Endothelial cell (in vitro differentiated cells): ENCODE measurements around the gene CREBRF. TPM values are rescaled to one million over a fixed set of nuclear protein-coding genes. Genes with fewer than 3 reads are reported as not detected.
"Not testable (repeated sequence)": the region's sequence is repeated elsewhere in the genome, so short reads cannot be mapped to it uniquely, and the experiment has no call there.

Source experiments
- DNase-seq: peaks from one replicate; pipeline ENCODE4 v3.0.0; 2021; ENCODE audit warnings: low spot score
- H3K27ac Mint-ChIP-seq: one replicate; pipeline ENCODE4 v1.8.0; 2021; ENCODE audit warnings: mixed read lengths, inconsistent platforms; ENCODE audit not compliant: unreplicated experiment
- H3K27me3 Mint-ChIP-seq: one replicate; pipeline ENCODE4 v1.8.0; 2021; ENCODE audit warnings: mild to moderate bottlenecking, moderate library complexity, mixed read lengths, inconsistent platforms; ENCODE audit not compliant: unreplicated experiment
- H3K36me3 Mint-ChIP-seq: one replicate; pipeline ENCODE4 v1.8.0; 2021; ENCODE audit warnings: mild to moderate bottlenecking, low read depth, mixed read lengths, inconsistent platforms; ENCODE audit not compliant: unreplicated experiment
- H3K4me1 Mint-ChIP-seq: one replicate; pipeline ENCODE4 v1.8.0; 2021; ENCODE audit warnings: mild to moderate bottlenecking, mixed read lengths, inconsistent platforms; ENCODE audit not compliant: unreplicated experiment
- H3K4me3 Mint-ChIP-seq: one replicate; pipeline ENCODE4 v1.8.0; 2021; ENCODE audit warnings: mild to moderate bottlenecking, mixed read lengths, inconsistent platforms; ENCODE audit not compliant: unreplicated experiment
- H3K9me3 Mint-ChIP-seq: one replicate; pipeline ENCODE4 v1.8.0; 2021; ENCODE audit warnings: mixed read lengths, inconsistent platforms; ENCODE audit not compliant: unreplicated experiment
- total RNA-seq: library from RNA; stranded (reverse); fragmentation: NEBNext Ultra II Directional; extraction: Animal tissue kit (Norgen Biotek cat#: 25700); gene quantifications from one replicate; pipeline ENCODE4 v1.2.1, GENCODE V29; 2021; ENCODE audit not compliant: unreplicated experiment
- TF ChIP-seq, protein P1 (sequence below): fragments of 200-600 bp; sonication (generic); IDR thresholded peaks from one replicate; pipeline ENCODE4 v1.5.0; 2021; ENCODE audit warnings: antibody characterized with exemption; ENCODE audit not compliant: unreplicated experiment

The CREBRF gene
- total RNA-seq, 1 donor from 2014 or later, result 19.9 TPM

- no peak overlapping the region for H3K27ac Mint-ChIP-seq
- no peak for DNase-seq
- no peak overlapping the region for H3K4me3 Mint-ChIP-seq
- no peaks in the 10 kb centered on the region for H3K27me3 Mint-ChIP-seq
- no peaks in the 10 kb centered on the region for H3K36me3 Mint-ChIP-seq
- H3K4me1 Mint-ChIP-seq, result no peaks in the 10 kb centered on the region
- H3K9me3 Mint-ChIP-seq, result no peaks in the 10 kb centered on the region
- TF ChIP-seq, protein P1, sequence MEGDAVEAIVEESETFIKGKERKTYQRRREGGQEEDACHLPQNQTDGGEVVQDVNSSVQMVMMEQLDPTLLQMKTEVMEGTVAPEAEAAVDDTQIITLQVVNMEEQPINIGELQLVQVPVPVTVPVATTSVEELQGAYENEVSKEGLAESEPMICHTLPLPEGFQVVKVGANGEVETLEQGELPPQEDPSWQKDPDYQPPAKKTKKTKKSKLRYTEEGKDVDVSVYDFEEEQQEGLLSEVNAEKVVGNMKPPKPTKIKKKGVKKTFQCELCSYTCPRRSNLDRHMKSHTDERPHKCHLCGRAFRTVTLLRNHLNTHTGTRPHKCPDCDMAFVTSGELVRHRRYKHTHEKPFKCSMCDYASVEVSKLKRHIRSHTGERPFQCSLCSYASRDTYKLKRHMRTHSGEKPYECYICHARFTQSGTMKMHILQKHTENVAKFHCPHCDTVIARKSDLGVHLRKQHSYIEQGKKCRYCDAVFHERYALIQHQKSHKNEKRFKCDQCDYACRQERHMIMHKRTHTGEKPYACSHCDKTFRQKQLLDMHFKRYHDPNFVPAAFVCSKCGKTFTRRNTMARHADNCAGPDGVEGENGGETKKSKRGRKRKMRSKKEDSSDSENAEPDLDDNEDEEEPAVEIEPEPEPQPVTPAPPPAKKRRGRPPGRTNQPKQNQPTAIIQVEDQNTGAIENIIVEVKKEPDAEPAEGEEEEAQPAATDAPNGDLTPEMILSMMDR, result no peak
Observed at GRCh38 chr5:173108914-173109313, 52.8 kb downstream of the CREBRF start.

- Mint-ChIP-seq H3K4me1 (peaks cover 6% of the 10 kb centered on the region), H3K27me3 (no peaks in the 10 kb centered on the region), H3K4me3 (no peak overlapping the region), H3K36me3 (peaks cover 3% of the 10 kb centered on the region), H3K27ac (peak overlapping the region; percentile 82), H3K9me3 (no peaks in the 10 kb centered on the region)
- no peak for DNase-seq
- TF ChIP-seq, protein P1, result no peak
Observed at GRCh38 chr5:173114536-173114935, 58.4 kb downstream of the CREBRF start.

DNA sequence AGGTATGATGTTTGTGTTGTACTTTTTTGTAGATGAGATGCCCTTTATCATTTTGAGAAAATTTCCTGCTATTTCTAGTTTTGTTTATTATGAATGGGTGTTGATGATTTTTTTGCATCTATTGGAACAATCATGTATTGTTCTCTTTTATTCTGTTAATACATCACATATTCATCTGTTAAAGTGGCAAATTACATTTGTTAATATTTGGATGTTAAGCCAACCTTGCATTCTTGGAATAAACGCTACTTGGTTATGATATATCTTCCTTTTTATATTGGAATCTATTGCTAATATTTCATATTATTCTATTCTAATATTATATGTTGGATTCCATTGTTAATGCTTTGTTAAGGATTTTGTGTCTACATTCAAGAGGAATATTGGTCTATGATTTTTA is 63.6 kb downstream of the CREBRF start:
- peaks cover 3% of the 10 kb centered on the region for H3K36me3 Mint-ChIP-seq
- H3K4me3 Mint-ChIP-seq, result no peak overlapping the region
- no peaks in the 10 kb centered on the region for H3K9me3 Mint-ChIP-seq
- no peak for DNase-seq
- TF ChIP-seq, protein P1, result no peak
- no peaks in the 10 kb centered on the region for H3K27me3 Mint-ChIP-seq
- H3K27ac Mint-ChIP-seq, result no peak overlapping the region
- peaks cover 2% of the 10 kb centered on the region for H3K4me1 Mint-ChIP-seq

GRCh38 chr5:173123416-173123815 is 67.3 kb downstream of the CREBRF start:
- H3K9me3 Mint-ChIP-seq, result no peaks in the 10 kb centered on the region
- TF ChIP-seq, protein P1, result no peak
- peaks cover 14% of the 10 kb centered on the region for H3K36me3 Mint-ChIP-seq
- H3K27me3 Mint-ChIP-seq, result peaks cover 1% of the 10 kb centered on the region
- no peak overlapping the region for H3K27ac Mint-ChIP-seq
- no peak overlapping the region for H3K4me3 Mint-ChIP-seq
- DNase-seq, result no peak
- no peaks in the 10 kb centered on the region for H3K4me1 Mint-ChIP-seq

DNA sequence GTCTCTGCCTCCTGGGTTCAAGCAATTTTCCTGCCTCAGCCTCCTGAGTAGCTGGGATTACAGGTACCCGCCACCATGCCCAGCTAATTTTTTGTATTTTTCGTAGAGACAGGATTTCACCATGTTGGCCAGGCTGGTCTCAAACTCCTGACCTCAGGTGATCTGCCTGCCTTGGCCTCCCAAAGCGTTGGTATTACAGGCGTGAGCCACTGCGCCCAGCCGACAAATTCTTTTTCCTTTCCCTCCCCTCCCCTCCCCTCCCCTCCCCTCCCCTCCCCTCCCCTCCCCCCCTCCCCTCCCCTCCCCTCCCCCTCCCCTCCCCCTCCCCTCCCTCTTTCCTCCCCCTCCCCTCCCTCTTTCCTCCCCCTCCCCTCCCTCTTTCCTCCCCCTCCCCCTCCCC is 76.0 kb downstream of the CREBRF start:
- peaks cover 13% of the 10 kb centered on the region for H3K36me3 Mint-ChIP-seq
- H3K9me3 Mint-ChIP-seq, H3K4me1 Mint-ChIP-seq, H3K4me3 Mint-ChIP-seq, H3K27me3 Mint-ChIP-seq, H3K27ac Mint-ChIP-seq, DNase-seq: not testable (repeated sequence)

- H3K4me3 Mint-ChIP-seq, result no peak overlapping the region
- TF ChIP-seq, protein P1, result no peak
- H3K4me1 Mint-ChIP-seq, result no peaks in the 10 kb centered on the region
- no peak overlapping the region for H3K27ac Mint-ChIP-seq
- H3K9me3 Mint-ChIP-seq, result no peaks in the 10 kb centered on the region
- H3K27me3 Mint-ChIP-seq, result no peaks in the 10 kb centered on the region
- no peak for DNase-seq
- no peaks in the 10 kb centered on the region for H3K36me3 Mint-ChIP-seq
Observed at GRCh38 chr5:173138707-173139106, 82.6 kb downstream of the CREBRF start.
